Limb (tissue), 2 donors: ENCODE data around the gene TMEM147.

Source experiments
- DNase-seq, 2 donors: peaks; one replicate each; pipeline ENCODE4 v3.0.0-alpha.2; 2016; ENCODE audit errors: extremely low spot score in 2 of 2

The TMEM147 gene

GRCh38 chr19:35519291-35519690 lies 26.1 kb upstream of the TMEM147 start:
- DNase-seq = no peak

GRCh38 chr19:35521124-35521743 lies 24.2 kb upstream of the TMEM147 start:
- no peak for DNase-seq

- no peak for DNase-seq
Measured at GRCh38 chr19:35522745-35523327, 22.6 kb upstream of the TMEM147 start.

GRCh38 chr19:35524181-35524837 lies 21.1 kb upstream of the TMEM147 start:
- no peak for DNase-seq

- no peak for DNase-seq
Measured at GRCh38 chr19:35525873-35526272, 19.6 kb upstream of the TMEM147 start.

GRCh38 chr19:35528218-35529038 lies 17.0 kb upstream of the TMEM147 start, which contains the start of gene SBSN:
SBSN (minus strand) TSS chr19:35528311; CDS start chr19:35528281, 30 bp downstream.
- DNase-seq = no peak

- DNase-seq = no peak
Measured at GRCh38 chr19:35529241-35530218, 15.9 kb upstream of the TMEM147 start.

GRCh38 chr19:35531291-35531690 lies 14.1 kb upstream of the TMEM147 start:
- DNase-seq = no peak

GRCh38 chr19:35533201-35533821 lies 12.1 kb upstream of the TMEM147 start, which contains the start of gene GAPDHS:
GAPDHS (plus strand) TSS chr19:35533456; CDS start chr19:35533528, 72 bp downstream.
- no peak for DNase-seq

GRCh38 chr19:35533822-35534392 lies 11.5 kb upstream of the TMEM147 start:
- no peak for DNase-seq

GRCh38 chr19:35534803-35535480 lies 10.5 kb upstream of the TMEM147 start:
- DNase-seq = no peak

GRCh38 chr19:35539314-35539713 lies 6.1 kb upstream of the TMEM147 start:
- DNase-seq = no peak

- no peak for DNase-seq
Measured at GRCh38 chr19:35539850-35540249, 5.6 kb upstream of the TMEM147 start.

- DNase-seq = no peak
Measured at GRCh38 chr19:35540356-35540927, 5.0 kb upstream of the TMEM147 start.

GRCh38 chr19:35542209-35542608 lies 3.2 kb upstream of the TMEM147 start:
- no peak for DNase-seq

GRCh38 chr19:35543280-35544109 lies 1.9 kb upstream of the TMEM147 start:
- DNase-seq = no peak

- no peak for DNase-seq
Measured at GRCh38 chr19:35544110-35544802, 1.2 kb upstream of the TMEM147 start.
